WTC11 (cell line): ENCODE data around the gene IL34. TPM values are rescaled to one million over a fixed set of nuclear protein-coding genes. Genes with fewer than 3 reads are reported as not detected.

ENCODE experiments used
- ATAC-seq: fragments of 200-7000 bp; cut with Tn5 transposase; 2 replicates; pipeline ENCODE4 v1.10.0; 2021; ENCODE audit warnings: mild to moderate bottlenecking, moderate library complexity
- CTCF ChIA-PET: fragments of 300-600 bp; sonication (Branson Sonifier 250); formaldehyde crosslinking; loops from one replicate; lab custom pipeline; 2021; ENCODE audit warnings: antibody characterized with exemption; lab: Charles Lee
- POLR2A ChIA-PET: fragments of 350-600 bp; sonication (Branson Sonifier 250); formaldehyde crosslinking; loops from one replicate; lab custom pipeline; 2021; ENCODE audit warnings: antibody characterized with exemption; lab: Charles Lee
- DNase-seq: peaks from one replicate; pipeline ENCODE4 v3.0.0; 2021; ENCODE audit warnings: low spot score
- H3K27ac Mint-ChIP-seq: 2 replicates; pipeline ENCODE4 v1.8.0; 2021; ENCODE audit warnings: mixed read lengths
- H3K27me3 Mint-ChIP-seq: 2 replicates; pipeline ENCODE4 v1.8.0; 2021; ENCODE audit warnings: low read depth, mild to moderate bottlenecking, moderate library complexity, mixed read lengths
- H3K36me3 Mint-ChIP-seq: 2 replicates; pipeline ENCODE4 v1.8.0; 2021; ENCODE audit warnings: mixed read lengths
- H3K4me1 Mint-ChIP-seq: 2 replicates; pipeline ENCODE4 v1.8.0; 2022; ENCODE audit warnings: mixed read lengths
- H3K4me3 Mint-ChIP-seq: 2 replicates; pipeline ENCODE4 v1.8.0; 2021; ENCODE audit warnings: mild to moderate bottlenecking, moderate library complexity, mixed read lengths
- H3K9me3 Mint-ChIP-seq: 2 replicates; pipeline ENCODE4 v1.8.0; 2021; ENCODE audit warnings: mixed read lengths
- ATF6 ChIP-seq: sonication (generic); formaldehyde crosslinking; IDR thresholded peaks from 2 replicates; pipeline ENCODE4 v1.8.1; 2023; ENCODE audit warnings: mild to moderate bottlenecking, missing genetic modification reagents
- CREB1 ChIP-seq: sonication (generic); formaldehyde crosslinking; IDR thresholded peaks from 2 replicates; pipeline ENCODE4 v1.8.0; 2023; ENCODE audit warnings: mild to moderate bottlenecking, missing genetic modification reagents
- E2F5 ChIP-seq: sonication (generic); formaldehyde crosslinking; IDR thresholded peaks from 2 replicates; pipeline ENCODE4 v1.8.1; 2022; ENCODE audit warnings: mild to moderate bottlenecking, moderate library complexity, missing genetic modification reagents
- EMX1 ChIP-seq: fragments of 250-450 bp; sonication (Bioruptor Pico); IDR thresholded peaks from 2 replicates; pipeline ENCODE4 v1.8.0; 2021; ENCODE audit warnings: mild to moderate bottlenecking
- FOXK1 ChIP-seq: sonication (generic); formaldehyde crosslinking; IDR thresholded peaks from 2 replicates; pipeline ENCODE4 v1.8.0; 2022; ENCODE audit warnings: mild to moderate bottlenecking, moderate library complexity, missing genetic modification reagents
- GRHL2 ChIP-seq: fragments of 250-450 bp; sonication (Bioruptor Pico); IDR thresholded peaks from 2 replicates; pipeline ENCODE4 v1.8.0; 2022; ENCODE audit warnings: mild to moderate bottlenecking, moderate library complexity; ENCODE audit not compliant: insufficient replicate concordance, severe bottlenecking
- HMGXB4 ChIP-seq: sonication (generic); formaldehyde crosslinking; IDR thresholded peaks from 2 replicates; pipeline ENCODE4 v1.8.1; 2023; ENCODE audit warnings: mild to moderate bottlenecking, moderate library complexity, missing genetic modification reagents
- IRF2 ChIP-seq: sonication (generic); formaldehyde crosslinking; IDR thresholded peaks from 2 replicates; pipeline ENCODE4 v1.8.0; 2022; ENCODE audit warnings: low read depth, missing genetic modification reagents, borderline replicate concordance
- JAZF1 ChIP-seq: fragments of 250-450 bp; sonication (Bioruptor Pico); IDR thresholded peaks from 2 replicates; pipeline ENCODE4 v1.9.0; 2021; ENCODE audit warnings: moderate library complexity, mild to moderate bottlenecking, inconsistent platforms
- MYBL2 ChIP-seq: sonication (generic); formaldehyde crosslinking; IDR thresholded peaks from 2 replicates; pipeline ENCODE4 v1.8.1; 2023; ENCODE audit warnings: mild to moderate bottlenecking, moderate library complexity, missing genetic modification reagents
- NR2C2 ChIP-seq: sonication (generic); formaldehyde crosslinking; IDR thresholded peaks from 2 replicates; pipeline ENCODE4 v1.8.0; 2022; ENCODE audit warnings: mild to moderate bottlenecking, missing genetic modification reagents
- RORB ChIP-seq: fragments of 250-450 bp; sonication (Bioruptor Pico); IDR thresholded peaks from 2 replicates; pipeline ENCODE4 v1.9.0; 2021; ENCODE audit warnings: mild to moderate bottlenecking
- SP1 ChIP-seq: sonication (generic); formaldehyde crosslinking; conservative IDR thresholded peaks from 2 replicates; pipeline ENCODE4 v1.8.1; 2022; ENCODE audit warnings: missing genetic modification reagents
- TCF7 ChIP-seq: sonication (generic); formaldehyde crosslinking; IDR thresholded peaks from 2 replicates; pipeline ENCODE4 v1.8.0; 2022; ENCODE audit warnings: mild to moderate bottlenecking, low read depth, missing genetic modification reagents, moderate library complexity
- TEAD1 ChIP-seq: sonication (generic); formaldehyde crosslinking; IDR thresholded peaks from 2 replicates; pipeline ENCODE4 v1.8.0; 2022; ENCODE audit warnings: mild to moderate bottlenecking, missing genetic modification reagents
- TP53 ChIP-seq: sonication (generic); formaldehyde crosslinking; IDR thresholded peaks from 2 replicates; pipeline ENCODE4 v1.8.1; 2023; ENCODE audit warnings: mild to moderate bottlenecking, missing genetic modification reagents
- USF2 ChIP-seq: sonication (generic); formaldehyde crosslinking; IDR thresholded peaks from 2 replicates; pipeline ENCODE4 v1.8.1; 2023; ENCODE audit warnings: mild to moderate bottlenecking, missing genetic modification reagents, moderate library complexity
- ZNF423 ChIP-seq: fragments of 250-450 bp; sonication (Bioruptor Pico); IDR thresholded peaks from 2 replicates; pipeline ENCODE4 v2.1.2; 2022; ENCODE audit warnings: mild to moderate bottlenecking, moderate library complexity
- total RNA-seq: library from RNA; stranded (reverse); gene quantifications from 3 replicates; pipeline ENCODE4 v1.2.3, GENCODE V29; 2021
- TF ChIP-seq, protein P1 (sequence below): sonication (generic); formaldehyde crosslinking; IDR thresholded peaks from 2 replicates; pipeline ENCODE4 v1.8.0; 2022; ENCODE audit warnings: mild to moderate bottlenecking, missing genetic modification reagents
- TF ChIP-seq, protein P2 (sequence below): fragments of 250-450 bp; sonication (Bioruptor Pico); IDR thresholded peaks from 2 replicates; pipeline ENCODE4 v1.9.0; 2021; ENCODE audit warnings: moderate library complexity, mild to moderate bottlenecking, inconsistent platforms, borderline replicate concordance
- TF ChIP-seq, protein P3 (sequence below): sonication (generic); formaldehyde crosslinking; IDR thresholded peaks from 2 replicates; pipeline ENCODE4 v1.8.1; 2023; ENCODE audit warnings: mild to moderate bottlenecking, missing genetic modification reagents, moderate library complexity

The IL34 gene
- total RNA-seq, 1 experiment from 2014 or later = 8.8 TPM

GRCh38 chr16:70678121-70678897 lies 31.9 kb downstream of the IL34 start:
- no peak for ATAC-seq
- POLR2A ChIA-PET = interaction anchor here (0.7 kb wide), 1 partner anchor 9 kb away, joined by 3 read pairs; no protein-coding TSS in a partner anchor
- Mint-ChIP-seq H3K27me3 (no peaks in the 10 kb centered on the region), H3K4me1 (peaks cover 3% of the 10 kb centered on the region; the same call in 1 of the 2 replicates), H3K9me3 (no peaks in the 10 kb centered on the region), H3K4me3 (no peak overlapping the region), H3K36me3 (peaks cover 4% of the 10 kb centered on the region), H3K27ac (no peak overlapping the region)
- CTCF ChIA-PET = interaction anchor here (0.7 to 9.8 kb wide), 10 partner anchors 10 to 101 kb away, joined by 3 to 142 read pairs (median 12); no protein-coding TSS in a partner anchor
- DNase-seq = no peak
- no peak for TF ChIP-seq E2F5 (CRISPR knock-in tag)
- no peak for TF ChIP-seq ZNF423 (CRISPR knock-in tag)
- TF ChIP-seq GRHL2 (CRISPR knock-in tag) = no peak
- TF ChIP-seq TEAD1 = no peak
- TF ChIP-seq CREB1 (CRISPR knock-in tag) = no peak
- no peak for TF ChIP-seq MYBL2 (CRISPR knock-in tag)
- no peak for TF ChIP-seq HMGXB4 (CRISPR knock-in tag)
- no peak for TF ChIP-seq FOXK1 (CRISPR knock-in tag)
- TF ChIP-seq, protein P1, sequence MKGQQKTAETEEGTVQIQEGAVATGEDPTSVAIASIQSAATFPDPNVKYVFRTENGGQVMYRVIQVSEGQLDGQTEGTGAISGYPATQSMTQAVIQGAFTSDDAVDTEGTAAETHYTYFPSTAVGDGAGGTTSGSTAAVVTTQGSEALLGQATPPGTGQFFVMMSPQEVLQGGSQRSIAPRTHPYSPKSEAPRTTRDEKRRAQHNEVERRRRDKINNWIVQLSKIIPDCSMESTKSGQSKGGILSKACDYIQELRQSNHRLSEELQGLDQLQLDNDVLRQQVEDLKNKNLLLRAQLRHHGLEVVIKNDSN (CRISPR knock-in tag) = no peak
- TF ChIP-seq USF2 = no peak

- TF ChIP-seq ATF6 (no peak), RORB (CRISPR knock-in tag) (no peak), JAZF1 (no peak), EMX1 (CRISPR knock-in tag) (no peak), TCF7 (CRISPR knock-in tag) (no peak), USF2 (no peak), IRF2 (CRISPR knock-in tag) (no peak), MYBL2 (CRISPR knock-in tag) (no peak), TP53 (CRISPR knock-in tag) (no peak), FOXK1 (CRISPR knock-in tag) (no peak), NR2C2 (CRISPR knock-in tag) (no peak), SP1 (CRISPR knock-in tag) (no peak)
- TF ChIP-seq, protein P2, sequence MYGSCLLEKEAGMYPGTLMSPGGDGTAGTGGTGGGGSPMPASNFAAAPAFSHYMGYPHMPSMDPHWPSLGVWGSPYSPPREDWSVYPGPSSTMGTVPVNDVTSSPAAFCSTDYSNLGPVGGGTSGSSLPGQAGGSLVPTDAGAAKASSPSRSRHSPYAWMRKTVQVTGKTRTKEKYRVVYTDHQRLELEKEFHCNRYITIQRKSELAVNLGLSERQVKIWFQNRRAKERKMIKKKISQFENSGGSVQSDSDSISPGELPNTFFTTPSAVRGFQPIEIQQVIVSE (CRISPR knock-in tag) = no peak
- TF ChIP-seq, protein P3, sequence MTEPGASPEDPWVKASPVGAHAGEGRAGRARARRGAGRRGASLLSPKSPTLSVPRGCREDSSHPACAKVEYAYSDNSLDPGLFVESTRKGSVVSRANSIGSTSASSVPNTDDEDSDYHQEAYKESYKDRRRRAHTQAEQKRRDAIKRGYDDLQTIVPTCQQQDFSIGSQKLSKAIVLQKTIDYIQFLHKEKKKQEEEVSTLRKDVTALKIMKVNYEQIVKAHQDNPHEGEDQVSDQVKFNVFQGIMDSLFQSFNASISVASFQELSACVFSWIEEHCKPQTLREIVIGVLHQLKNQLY = no peak
- Mint-ChIP-seq H3K27ac (no peak overlapping the region), H3K9me3 (no peaks in the 10 kb centered on the region), H3K4me3 (no peak overlapping the region), H3K36me3 (peaks cover 4% of the 10 kb centered on the region; the same call in 1 of the 2 replicates), H3K27me3 (no peaks in the 10 kb centered on the region), H3K4me1 (peaks cover 3% of the 10 kb centered on the region; the same call in 1 of the 2 replicates)
- ATAC-seq (no peak), DNase-seq (no peak)
- ChIA-PET CTCF (interaction anchor here (1.0 to 9.8 kb wide), 17 partner anchors 9 to 100 kb away, joined by 3 to 142 read pairs (median 11); no protein-coding TSS in a partner anchor), POLR2A (interaction anchor here (0.7 kb wide), 1 partner anchor 8 kb away, joined by 3 read pairs; no protein-coding TSS in a partner anchor)
Observed at GRCh38 chr16:70678898-70679670, 32.7 kb downstream of the IL34 start.
